ENCODE measurements around the gene COX5A.
A peak's percentile ranks its signal among the peaks of the same experiment; 100 is the strongest.

Gene COX5A

DNA sequence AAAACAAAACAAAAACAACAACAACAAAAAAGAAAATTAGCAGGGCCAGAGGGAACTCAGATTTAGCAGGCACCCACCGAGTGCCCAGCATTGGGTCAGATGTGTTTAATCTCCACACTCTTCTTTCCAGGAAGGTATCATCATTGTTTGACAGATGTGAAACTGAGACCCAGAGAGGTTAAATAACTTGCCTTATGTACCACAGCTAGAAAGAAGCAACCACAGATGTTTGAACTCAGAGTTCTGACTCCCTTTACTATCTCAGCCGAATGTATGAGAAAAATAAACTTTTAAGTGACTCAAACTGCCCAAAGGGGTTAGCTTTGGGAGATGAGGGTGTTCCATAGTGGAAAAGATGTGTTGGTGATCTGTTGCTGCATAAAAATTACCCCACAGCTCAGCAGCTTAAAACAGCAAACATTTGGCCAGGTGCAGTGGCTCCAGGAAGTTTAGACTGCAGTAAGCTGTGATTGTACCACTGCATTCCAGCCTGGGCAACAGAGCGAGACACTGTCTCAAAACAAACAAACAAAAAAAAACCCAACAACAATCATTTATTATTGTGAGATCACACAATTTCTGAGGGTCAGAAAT lies 23.2 kb upstream of the COX5A start:
- ATAC-seq (replicated peaks; ENCODE audit: extremely low read depth, poor library complexity, severe bottlenecking), result no peak
- no peak overlapping the region for H3K4me3 Mint-ChIP-seq
- no peak for DNase-seq (ENCODE audit: low spot score in 2 of 2)
- peaks cover 12% of the 10 kb centered on the region for H3K4me1 Mint-ChIP-seq
- H3K27ac Mint-ChIP-seq (ENCODE audit: low read depth), result no peak overlapping the region
- peaks cover 45% of the 10 kb centered on the region for H3K27me3 Mint-ChIP-seq
- H3K9me3 Mint-ChIP-seq, result no peaks in the 10 kb centered on the region
- peaks cover 4% of the 10 kb centered on the region for H3K36me3 Mint-ChIP-seq (ENCODE audit: insufficient read depth)

DNA sequence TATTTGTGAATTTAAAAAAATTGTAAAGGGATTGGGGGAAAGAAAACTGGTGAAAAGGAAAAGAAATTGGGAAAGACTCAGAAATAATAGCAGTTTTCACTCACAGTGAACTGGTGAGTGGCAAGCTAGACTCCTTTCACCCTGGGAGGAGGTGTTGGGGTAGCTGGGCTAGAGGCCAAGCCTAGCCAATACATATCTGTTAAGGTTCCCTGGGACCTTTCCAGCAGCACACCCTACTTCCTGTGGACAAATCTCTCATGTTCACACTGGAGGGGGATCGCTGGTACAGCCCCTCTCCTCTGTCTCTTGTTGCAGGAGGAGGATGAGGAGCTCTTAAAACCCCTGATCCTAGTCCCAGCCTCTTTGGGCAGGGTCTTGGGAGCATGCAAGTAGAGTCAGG lies 22.4 kb upstream of the COX5A start:
- no peak overlapping the region for H3K4me3 Mint-ChIP-seq
- H3K4me1 Mint-ChIP-seq, result peaks cover 12% of the 10 kb centered on the region
- no peak for DNase-seq (ENCODE audit: low spot score in 2 of 2)
- H3K36me3 Mint-ChIP-seq (ENCODE audit: insufficient read depth), result peaks cover 4% of the 10 kb centered on the region
- H3K27ac Mint-ChIP-seq (ENCODE audit: low read depth), result no peak overlapping the region
- H3K9me3 Mint-ChIP-seq, result no peaks in the 10 kb centered on the region
- ATAC-seq (replicated peaks; ENCODE audit: extremely low read depth, poor library complexity, severe bottlenecking), result no peak
- H3K27me3 Mint-ChIP-seq, result peaks cover 45% of the 10 kb centered on the region

DNA sequence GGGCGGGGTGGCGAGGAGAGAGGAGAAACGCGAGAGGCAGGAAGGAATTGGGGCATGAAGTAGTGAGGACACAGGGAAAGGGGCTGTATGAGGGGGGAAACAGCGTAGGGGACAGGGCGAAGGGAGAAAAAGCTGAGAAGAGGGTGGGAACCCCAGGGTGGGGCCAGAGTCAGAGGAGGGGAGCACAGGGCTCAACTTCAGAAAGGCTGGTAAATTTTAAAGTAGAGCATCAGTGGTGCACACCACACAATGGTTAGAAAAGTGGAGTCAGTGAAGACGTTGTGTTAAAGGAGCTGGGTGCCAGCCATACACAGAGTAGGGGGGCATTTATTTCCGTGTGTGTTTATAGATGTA lies 21.7 kb upstream of the COX5A start:
- ATAC-seq (replicated peaks; ENCODE audit: extremely low read depth, poor library complexity, severe bottlenecking) (no peak), DNase-seq (ENCODE audit: low spot score in 2 of 2) (no peak)
- H3K27me3 Mint-ChIP-seq, result peaks cover 45% of the 10 kb centered on the region
- peaks cover 4% of the 10 kb centered on the region for H3K36me3 Mint-ChIP-seq (ENCODE audit: insufficient read depth)
- H3K4me3 Mint-ChIP-seq, result no peak overlapping the region
- peaks cover 12% of the 10 kb centered on the region for H3K4me1 Mint-ChIP-seq
- H3K27ac Mint-ChIP-seq (ENCODE audit: low read depth), result peak overlapping the region; percentile 59
- H3K9me3 Mint-ChIP-seq, result no peaks in the 10 kb centered on the region

DNA sequence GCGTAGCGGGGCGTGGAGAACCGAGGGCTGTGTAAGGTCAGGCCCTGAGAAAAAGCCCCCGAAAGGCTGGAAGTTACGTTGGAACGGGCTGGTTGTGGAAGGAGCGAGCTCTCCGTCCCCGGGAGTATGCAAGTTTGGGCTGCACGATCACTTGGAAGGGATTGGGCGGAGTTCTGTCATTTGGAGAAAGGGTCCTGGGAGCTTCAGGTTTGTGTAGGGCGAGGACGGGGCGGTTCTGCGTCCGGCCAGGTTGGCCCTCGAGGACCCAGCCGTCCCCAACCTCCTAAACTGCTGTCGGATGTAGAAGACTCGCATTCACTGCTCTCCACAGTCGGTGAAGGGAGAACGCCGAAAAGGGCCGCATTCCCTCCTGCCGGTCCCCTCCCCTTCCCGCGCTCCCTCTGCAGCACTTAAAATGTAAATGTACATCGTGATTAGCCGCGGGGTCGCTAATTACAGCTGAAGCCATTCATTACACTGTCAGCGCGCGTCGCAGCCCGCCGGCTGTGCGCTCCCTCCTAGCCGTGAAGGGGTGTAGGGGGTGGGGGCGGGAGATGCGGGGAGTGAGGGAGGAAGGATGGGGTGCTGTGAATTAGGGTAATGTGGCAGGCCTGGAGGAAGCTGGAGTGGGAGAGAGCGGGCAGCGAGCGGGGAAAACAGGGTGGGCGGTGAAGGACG lies 21.2 kb upstream of the COX5A start:
- ATAC-seq (replicated peaks; ENCODE audit: extremely low read depth, poor library complexity, severe bottlenecking), result no peak
- H3K4me3 Mint-ChIP-seq, result peak overlapping the region; percentile 50

DNA sequence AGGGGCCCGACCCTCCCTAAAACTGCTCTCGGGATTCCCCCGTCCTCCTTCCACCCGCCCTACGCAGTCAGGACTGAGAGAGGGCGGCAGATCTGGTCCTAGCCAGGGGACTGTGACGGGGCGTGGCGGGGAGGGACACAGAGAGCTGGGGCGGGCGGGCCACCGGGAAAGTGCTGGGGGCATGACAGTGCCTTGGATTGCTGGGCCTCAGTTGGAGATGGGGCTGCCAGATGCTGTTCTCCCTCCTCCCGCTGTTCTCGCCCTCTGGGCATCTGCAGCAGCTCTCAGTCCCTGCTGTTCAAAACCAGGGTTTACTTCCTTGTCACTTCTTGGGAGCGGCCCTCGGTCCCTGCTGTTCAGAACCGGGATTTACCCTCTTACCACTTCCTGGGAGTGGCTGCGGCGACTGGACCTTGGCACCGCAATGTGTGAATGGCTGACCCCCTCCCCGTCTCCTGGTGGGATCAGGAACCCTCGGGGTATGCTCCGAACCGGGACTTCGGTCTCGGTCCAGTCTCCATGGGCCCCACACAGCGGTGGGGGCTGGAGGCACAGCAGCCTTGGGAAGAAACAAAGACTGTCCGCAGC lies 20.5 kb upstream of the COX5A start:
- Mint-ChIP-seq H3K36me3 (ENCODE audit: insufficient read depth) (peaks cover 4% of the 10 kb centered on the region), H3K27ac (ENCODE audit: low read depth) (no peak overlapping the region), H3K9me3 (no peaks in the 10 kb centered on the region), H3K4me3 (peak overlapping the region; percentile 50), H3K4me1 (peaks cover 12% of the 10 kb centered on the region), H3K27me3 (peaks cover 45% of the 10 kb centered on the region)
- ATAC-seq (replicated peaks; ENCODE audit: extremely low read depth, poor library complexity, severe bottlenecking) (no peak), DNase-seq (ENCODE audit: low spot score in 2 of 2) (no peak)

More for the DNA sequence above, 21.2 kb upstream of the COX5A start:
- H3K27ac Mint-ChIP-seq (ENCODE audit: low read depth), result peak overlapping the region; percentile 59
- H3K36me3 Mint-ChIP-seq (ENCODE audit: insufficient read depth), result peaks cover 4% of the 10 kb centered on the region
- no peak for DNase-seq (ENCODE audit: low spot score in 2 of 2)
- peaks cover 45% of the 10 kb centered on the region for H3K27me3 Mint-ChIP-seq
- peaks cover 12% of the 10 kb centered on the region for H3K4me1 Mint-ChIP-seq
- H3K9me3 Mint-ChIP-seq, result no peaks in the 10 kb centered on the region

DNA sequence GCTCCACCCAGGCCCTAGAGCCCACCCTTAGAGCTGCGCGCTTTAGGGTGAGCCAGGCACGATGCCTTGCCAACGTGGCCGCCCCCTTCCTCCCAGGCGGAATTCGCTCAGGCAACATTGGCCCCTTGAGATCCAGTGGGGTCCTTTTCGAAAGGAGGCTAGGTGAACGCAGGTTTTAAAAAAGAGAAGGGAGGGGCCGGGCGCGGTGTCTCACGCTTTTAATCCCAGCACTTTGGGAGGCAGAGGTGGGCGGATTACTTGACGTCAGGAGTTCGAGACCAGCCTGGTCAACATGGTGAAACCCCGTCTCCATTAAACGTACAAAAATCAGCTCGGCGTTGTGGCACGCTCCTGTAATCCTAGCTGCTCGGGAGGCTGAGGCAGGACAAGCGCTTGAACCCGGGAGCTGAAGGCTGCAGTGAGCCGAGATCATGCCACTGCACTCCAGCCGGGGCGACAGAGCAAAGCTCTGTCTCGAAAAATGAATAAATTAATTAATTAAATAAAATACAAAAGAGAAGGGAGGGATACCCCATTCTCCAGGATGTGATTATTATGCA lies 19.7 kb upstream of the COX5A start:
- no peak for ATAC-seq (replicated peaks; ENCODE audit: extremely low read depth, poor library complexity, severe bottlenecking)
- H3K27ac Mint-ChIP-seq (ENCODE audit: low read depth), result no peak overlapping the region
- no peak for DNase-seq (ENCODE audit: low spot score in 2 of 2)
- H3K4me1 Mint-ChIP-seq, result peaks cover 12% of the 10 kb centered on the region
- H3K9me3 Mint-ChIP-seq, result no peaks in the 10 kb centered on the region
- H3K27me3 Mint-ChIP-seq, result peaks cover 45% of the 10 kb centered on the region
- H3K4me3 Mint-ChIP-seq, result peak overlapping the region; percentile 66
- H3K36me3 Mint-ChIP-seq (ENCODE audit: insufficient read depth), result peaks cover 4% of the 10 kb centered on the region

DNA sequence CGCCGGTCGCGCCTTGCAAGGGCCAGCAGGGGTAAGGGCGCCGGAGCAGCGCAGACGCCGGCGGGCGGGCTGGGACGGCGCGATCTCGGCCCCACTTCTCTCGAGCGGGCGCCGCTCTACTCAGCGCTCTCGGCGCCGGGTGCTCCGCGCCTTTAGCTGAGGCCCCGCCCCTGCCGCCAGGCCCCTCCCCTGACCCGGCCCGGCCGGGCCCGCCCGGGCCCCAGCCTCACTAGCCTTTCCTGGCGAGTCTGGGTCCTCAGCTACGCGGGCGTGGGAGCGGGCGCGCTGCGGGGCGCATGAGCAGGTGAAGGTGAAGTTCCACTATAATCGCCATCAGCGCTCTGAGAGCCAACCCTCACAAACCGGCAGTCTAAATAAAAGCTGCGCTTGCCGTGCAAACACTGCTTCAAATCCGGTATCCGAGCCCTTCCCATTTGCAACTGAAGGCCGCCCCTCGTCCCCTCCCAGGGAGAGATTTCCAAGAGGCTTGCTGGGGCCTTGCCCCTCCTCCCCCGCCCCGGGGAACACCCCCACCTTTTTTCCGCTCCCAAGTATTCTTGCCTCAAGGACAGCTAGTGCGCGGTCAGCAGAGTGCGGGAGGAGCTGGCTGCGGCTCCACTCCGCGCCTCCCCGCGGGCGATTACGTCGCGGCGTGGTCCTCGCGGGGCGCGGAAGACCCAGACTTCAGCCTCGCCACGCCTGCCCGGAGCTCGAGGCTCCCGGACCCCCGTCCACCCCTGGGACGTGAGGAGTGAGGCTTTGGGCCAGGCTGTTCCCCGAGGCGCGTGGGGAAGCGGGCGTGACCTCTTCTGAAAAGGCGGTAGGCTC lies 19.0 kb upstream of the COX5A start, which contains the start of gene RPP25:
RPP25 (minus strand) TSS at position 125 of the 828 bp plus-strand sequence. CDS start 189 bp downstream, outside the sequence.
- no peak within 1 kb of the TSS for H3K27ac Mint-ChIP-seq (ENCODE audit: low read depth)
- H3K27me3 Mint-ChIP-seq, result peaks cover 45% of the 10 kb centered on the region
- peaks cover 4% of the 10 kb centered on the region for H3K36me3 Mint-ChIP-seq (ENCODE audit: insufficient read depth)
- peak within 1 kb of the TSS; percentile 66 for H3K4me3 Mint-ChIP-seq
- H3K4me1 Mint-ChIP-seq, result peaks cover 12% of the 10 kb centered on the region
- ATAC-seq (replicated peaks; ENCODE audit: extremely low read depth, poor library complexity, severe bottlenecking), result peak; percentile 85
- DNase-seq (ENCODE audit: low spot score in 2 of 2), result peak in 1 of 2 donors; percentile 25
- H3K9me3 Mint-ChIP-seq, result no peaks in the 10 kb centered on the region

DNA sequence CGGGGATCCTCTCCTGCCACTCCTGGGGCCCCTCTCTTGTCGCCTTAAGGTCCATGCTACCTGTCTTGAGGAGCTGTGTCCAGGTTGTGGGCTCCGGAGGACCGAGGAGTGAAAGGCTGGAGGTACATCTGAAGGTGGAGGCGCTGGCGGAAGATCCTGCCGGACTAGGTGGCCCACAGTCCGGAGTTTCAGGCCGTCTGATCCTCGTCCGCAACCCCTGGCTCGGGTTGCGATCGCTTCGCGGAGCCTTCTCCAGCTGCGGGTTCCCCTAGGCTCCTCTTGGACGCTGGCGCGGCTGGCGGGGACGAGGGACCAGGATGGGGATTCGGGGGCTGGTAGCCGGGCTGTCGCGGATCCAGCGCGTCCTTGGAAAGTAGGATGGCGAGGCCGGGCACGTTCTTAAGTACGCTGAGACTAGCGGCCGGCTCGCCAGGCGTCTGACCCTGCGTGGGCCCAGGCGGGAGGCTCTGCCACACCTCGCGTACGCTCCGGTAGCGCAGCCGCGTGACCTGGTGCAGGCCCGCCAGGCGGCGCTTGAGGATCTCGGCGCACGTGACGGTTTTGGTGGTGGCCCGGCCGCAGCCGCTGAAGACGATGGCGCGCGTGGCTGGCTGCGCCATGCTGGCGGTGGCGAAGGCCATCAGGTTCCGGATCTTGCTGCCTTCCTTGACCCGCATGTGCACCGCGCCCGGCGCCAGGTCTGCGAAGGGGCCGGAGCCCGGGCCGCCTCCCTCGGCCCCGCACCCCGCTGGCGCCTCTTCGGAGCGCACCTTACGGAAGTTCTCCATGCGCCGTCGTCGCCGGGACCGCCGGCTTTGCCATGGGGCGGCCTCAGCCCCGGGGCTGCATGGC lies 18.1 kb upstream of the COX5A start:
- Mint-ChIP-seq H3K27ac (ENCODE audit: low read depth) (no peak overlapping the region), H3K4me3 (peak overlapping the region; percentile 66), H3K9me3 (no peaks in the 10 kb centered on the region), H3K36me3 (ENCODE audit: insufficient read depth) (peaks cover 4% of the 10 kb centered on the region), H3K27me3 (peaks cover 38% of the 10 kb centered on the region), H3K4me1 (peaks cover 12% of the 10 kb centered on the region)
- ATAC-seq (replicated peaks; ENCODE audit: extremely low read depth, poor library complexity, severe bottlenecking), result peak; percentile 31
- DNase-seq (ENCODE audit: low spot score in 2 of 2), result no peak

DNA sequence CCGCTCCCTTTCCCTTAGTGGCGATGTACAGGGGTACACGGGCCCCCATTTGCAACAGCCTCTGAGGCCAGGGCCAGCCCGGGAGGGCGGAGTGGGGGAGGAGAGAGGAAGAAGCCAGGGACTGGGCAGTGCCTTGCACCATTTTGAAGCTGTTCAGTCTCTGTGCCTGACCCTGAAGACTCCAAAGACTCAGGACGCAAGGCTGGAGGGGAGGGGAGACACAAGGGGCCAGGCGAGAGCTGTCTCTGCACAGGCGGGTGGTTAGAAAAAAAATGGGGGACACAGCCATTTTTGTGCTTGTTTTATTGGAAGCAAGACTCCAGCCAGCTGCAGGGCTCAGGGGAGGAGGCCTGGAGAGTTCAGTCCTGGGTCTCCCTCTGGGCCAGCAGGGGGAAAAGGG lies 17.1 kb upstream of the COX5A start:
- ATAC-seq (replicated peaks; ENCODE audit: extremely low read depth, poor library complexity, severe bottlenecking) (no peak), DNase-seq (ENCODE audit: low spot score in 2 of 2) (no peak)
- Mint-ChIP-seq H3K4me3 (peak overlapping the region; percentile 44), H3K27ac (ENCODE audit: low read depth) (no peak overlapping the region), H3K4me1 (peaks cover 12% of the 10 kb centered on the region), H3K9me3 (no peaks in the 10 kb centered on the region), H3K36me3 (ENCODE audit: insufficient read depth) (peaks cover 2% of the 10 kb centered on the region), H3K27me3 (peaks cover 29% of the 10 kb centered on the region)

DNA sequence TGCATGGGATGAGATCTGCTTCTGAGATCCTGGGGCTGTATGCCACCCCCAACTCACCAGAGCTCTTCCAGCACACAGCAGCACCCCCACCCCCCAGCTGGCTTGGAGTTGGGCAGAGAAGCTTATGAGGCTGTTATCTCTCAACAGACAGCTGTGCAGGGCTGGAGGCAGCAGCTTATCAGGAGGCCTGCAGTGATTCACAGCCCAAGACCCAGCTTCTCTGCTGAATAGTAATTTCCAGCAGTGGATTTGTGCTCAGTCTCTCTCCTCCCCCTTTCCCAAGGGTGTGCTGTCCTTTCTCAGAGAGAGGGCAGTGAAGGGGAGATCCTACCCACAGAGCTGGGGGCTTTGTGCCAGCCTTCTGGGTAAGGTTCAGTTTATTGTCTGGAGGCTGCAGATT lies 16.6 kb upstream of the COX5A start:
- no peak for DNase-seq (ENCODE audit: low spot score in 2 of 2)
- H3K27me3 Mint-ChIP-seq, result peaks cover 24% of the 10 kb centered on the region
- no peak for ATAC-seq (replicated peaks; ENCODE audit: extremely low read depth, poor library complexity, severe bottlenecking)
- peaks cover under 1% of the 10 kb centered on the region for H3K36me3 Mint-ChIP-seq (ENCODE audit: insufficient read depth)
- no peak overlapping the region for H3K4me3 Mint-ChIP-seq
- no peak overlapping the region for H3K27ac Mint-ChIP-seq (ENCODE audit: low read depth)
- no peaks in the 10 kb centered on the region for H3K9me3 Mint-ChIP-seq
- peaks cover 12% of the 10 kb centered on the region for H3K4me1 Mint-ChIP-seq

DNA sequence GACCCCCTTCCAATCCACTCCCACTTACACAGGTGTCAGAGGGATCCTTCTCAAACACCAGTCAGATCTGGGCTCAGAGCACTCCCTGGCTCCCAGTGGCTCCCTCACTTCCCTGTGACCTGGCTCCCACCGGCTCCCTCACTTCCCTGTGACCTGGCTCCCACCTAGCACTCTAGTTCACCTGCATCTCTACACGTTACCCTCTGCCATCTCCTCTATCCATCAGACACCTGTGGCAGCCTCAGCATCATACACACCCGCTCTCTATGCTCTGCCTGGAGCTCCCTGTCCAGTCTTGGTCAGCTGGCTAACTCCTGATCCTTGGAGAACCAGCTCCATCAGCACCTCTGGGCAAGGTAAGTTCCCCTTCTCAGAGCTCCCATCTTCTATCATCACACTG lies 13.1 kb upstream of the COX5A start:
- DNase-seq (ENCODE audit: low spot score in 2 of 2) (no peak), ATAC-seq (replicated peaks; ENCODE audit: extremely low read depth, poor library complexity, severe bottlenecking) (no peak)
- no peak overlapping the region for H3K4me3 Mint-ChIP-seq
- H3K9me3 Mint-ChIP-seq, result no peaks in the 10 kb centered on the region
- H3K4me1 Mint-ChIP-seq, result no peaks in the 10 kb centered on the region
- H3K27me3 Mint-ChIP-seq, result no peaks in the 10 kb centered on the region
- no peak overlapping the region for H3K27ac Mint-ChIP-seq (ENCODE audit: low read depth)
- no peaks in the 10 kb centered on the region for H3K36me3 Mint-ChIP-seq (ENCODE audit: insufficient read depth)
